Sciatic nerve (tissue), 2 donors: Measurements from ENCODE around the gene MINK1. TPM values are rescaled to one million over a fixed set of nuclear protein-coding genes. Genes with fewer than 3 reads are reported as not detected.
"Not testable (repeated sequence)": the region's sequence is repeated elsewhere in the genome, so short reads cannot be mapped to it uniquely, and the experiment has no call there.

ENCODE experiments used
- ATAC-seq: fragments of 200-7000 bp; cut with Tn5 transposase; one replicate; pipeline ENCODE4 v1.9.1; 2020; ENCODE audit warnings: mild to moderate bottlenecking, moderate library complexity
- DNase-seq: peaks from one replicate; pipeline ENCODE4 v3.0.0-alpha.2; 2020; ENCODE audit warnings: low spot score
- intact Hi-C: fragments of 100-400 bp; cut with DNase I; formaldehyde crosslinking; loops from one replicate; pipeline ENCODE4 v1.14.2; 2022
- total RNA-seq: library from RNA; stranded (reverse); fragmentation: NEBNext Ultra II Directional; extraction: Animal tissue kit (Norgen Biotek cat#: 25700); gene quantifications from one replicate; pipeline ENCODE4 v1.2.1, GENCODE V29; 2021
- donor health status: DM: no; HTN: no; CAD: no.
- donor health status: DM: no; HTN: no; CAD: no.

The MINK1 gene
- total RNA-seq, 1 donor from 2014 or later, result 95.0 TPM

GRCh38 chr17:4903051-4903818 is 70.1 kb downstream of the MINK1 start, which contains the start of gene CHRNE:
Gene CHRNE, minus strand, starts transcription at chr17:4903098. Its CDS starts 35 bp downstream, at chr17:4903063.
- intact Hi-C loops, result no loop called here
- ATAC-seq (no peak), DNase-seq (peak; percentile 87)

GRCh38 chr17:4906642-4907041 is 73.5 kb downstream of the MINK1 start:
- DNase-seq, ATAC-seq, intact Hi-C loops: not testable (repeated sequence)

- DNase-seq, result no peak
- intact Hi-C loops, result no loop called here
- ATAC-seq, result peak; percentile 44
Observed at GRCh38 chr17:4908301-4908700, 75.2 kb downstream of the MINK1 start.

- peak; percentile 97 for ATAC-seq
- intact Hi-C loops, result no loop called here
- peak; percentile 92 for DNase-seq
Observed at GRCh38 chr17:4908711-4909496, 75.8 kb downstream of the MINK1 start.

GRCh38 chr17:4913994-4914393 is 80.9 kb downstream of the MINK1 start:
- ATAC-seq (no peak), DNase-seq (no peak)
- intact Hi-C loops, result loop anchor here (10.0 kb wide), 1 partner anchor 151 kb away; no protein-coding TSS in a partner anchor

GRCh38 chr17:4914551-4914950 is 81.4 kb downstream of the MINK1 start:
- not testable (repeated sequence) for ATAC-seq, DNase-seq
- intact Hi-C loops, result loop anchor here (10.0 kb wide), 1 partner anchor 150 kb away; no protein-coding TSS in a partner anchor

- DNase-seq (no peak), ATAC-seq (no peak)
- intact Hi-C loops, result loop anchor here (10.0 kb wide), 1 partner anchor 145 kb away; no protein-coding TSS in a partner anchor
Observed at GRCh38 chr17:4919511-4920047, 86.4 kb downstream of the MINK1 start.

GRCh38 chr17:4920351-4921048 is 87.4 kb downstream of the MINK1 start:
- no peak for ATAC-seq
- no peak for DNase-seq
- intact Hi-C loops, result no loop called here

- ATAC-seq (no peak), DNase-seq (no peak)
- intact Hi-C loops, result no loop called here
Observed at GRCh38 chr17:4921320-4921719, 88.2 kb downstream of the MINK1 start.

GRCh38 chr17:4926577-4927335 is 93.6 kb downstream of the MINK1 start:
- DNase-seq, ATAC-seq, intact Hi-C loops: not testable (repeated sequence)

- DNase-seq (no peak), ATAC-seq (no peak)
- intact Hi-C loops, result no loop called here
Observed at GRCh38 chr17:4928881-4929280, 95.7 kb downstream of the MINK1 start.

- ATAC-seq, result no peak
- intact Hi-C loops, result no loop called here
Observed at GRCh38 chr17:4931963-4932362, 98.8 kb downstream of the MINK1 start, which contains the start of gene GP1BA. Gene GP1BA, plus strand, starts transcription at chr17:4932277. Its CDS starts 328 bp downstream, at chr17:4932605.

GRCh38 chr17:4932756-4933155 is 99.6 kb downstream of the MINK1 start:
- DNase-seq (no peak), ATAC-seq (no peak)
- intact Hi-C loops, result no loop called here

More at GRCh38 chr17:4931963-4932362, 98.8 kb downstream of the MINK1 start, which contains the start of gene GP1BA:
- DNase-seq, result no peak

GRCh38 chr17:4933646-4934045 is 100.5 kb downstream of the MINK1 start:
- no peak for DNase-seq
- no peak for ATAC-seq
- intact Hi-C loops, result no loop called here

GRCh38 chr17:4934173-4934979 is 101.2 kb downstream of the MINK1 start:
- no peak for DNase-seq
- ATAC-seq, result peak; percentile 36
- intact Hi-C loops, result no loop called here

GRCh38 chr17:4935650-4936049 is 102.5 kb downstream of the MINK1 start:
- ATAC-seq (no peak), DNase-seq (no peak)
- intact Hi-C loops, result no loop called here

GRCh38 chr17:4936436-4936835 is 103.3 kb downstream of the MINK1 start:
- DNase-seq, result no peak
- no peak for ATAC-seq
- intact Hi-C loops, result no loop called here
